H9 (cell line): ENCODE data around the gene ERP44. TPM values are rescaled to one million over a fixed set of nuclear protein-coding genes. Genes with fewer than 3 reads are reported as not detected.

Experiments
- DNase-seq: peaks from one replicate; pipeline ENCODE4 v3.0.0-alpha.2; 2017
- H2AFZ ChIP-seq: one replicate; pipeline ENCODE4 v1.6.1; 2013; ENCODE audit warnings: mild to moderate bottlenecking, low read length, control low read depth, moderate library complexity
- H2AK5ac ChIP-seq: 2 replicates; pipeline ENCODE4 v1.6.1; 2013; ENCODE audit warnings: low read length, control low read depth, mixed read lengths; ENCODE audit not compliant: insufficient read length
- H2BK120ac ChIP-seq: one replicate; pipeline ENCODE4 v1.6.1; 2013; ENCODE audit warnings: low read depth, mild to moderate bottlenecking, low read length, control low read depth, inconsistent platforms; ENCODE audit not compliant: poor library complexity, severe bottlenecking
- H2BK12ac ChIP-seq: 2 replicates; pipeline ENCODE4 v1.6.1; 2013; ENCODE audit warnings: low read length, control low read depth, mixed read lengths, low read depth; ENCODE audit not compliant: insufficient read length
- H2BK15ac ChIP-seq: 2 replicates; pipeline ENCODE4 v1.6.1; 2013; ENCODE audit warnings: low read depth, low read length, control low read depth
- H2BK20ac ChIP-seq: one replicate; pipeline ENCODE4 v1.6.1; 2013; ENCODE audit warnings: low read depth, mild to moderate bottlenecking, low read length, control low read depth, inconsistent platforms; ENCODE audit not compliant: poor library complexity, severe bottlenecking
- H2BK5ac ChIP-seq: 2 replicates; pipeline ENCODE4 v1.6.1; 2013; ENCODE audit warnings: low read length, control low read depth, mixed read lengths; ENCODE audit not compliant: insufficient read length
- H3K14ac ChIP-seq: 2 replicates; pipeline ENCODE4 v1.6.1; 2013; ENCODE audit warnings: low read length, control low read depth; ENCODE audit not compliant: insufficient read depth
- H3K18ac ChIP-seq: 2 replicates; pipeline ENCODE4 v1.6.1; 2013; ENCODE audit warnings: low read depth, mild to moderate bottlenecking, mixed read lengths, low read length, control low read depth; ENCODE audit not compliant: insufficient read length
- H3K23ac ChIP-seq: 2 replicates; pipeline ENCODE4 v1.6.1; 2013; ENCODE audit warnings: low read length, control low read depth, mixed read lengths, low read depth; ENCODE audit not compliant: insufficient read length
- H3K23me2 ChIP-seq: 2 replicates; pipeline ENCODE4 v1.6.1; 2013; ENCODE audit warnings: low read depth, mild to moderate bottlenecking, mixed read lengths, low read length, control low read depth; ENCODE audit not compliant: insufficient read length, poor library complexity, severe bottlenecking
- H3K27ac ChIP-seq: 2 replicates; pipeline ENCODE4 v1.5.1; 2013; ENCODE audit warnings: low read length, control low read depth, mixed read lengths, low read depth; ENCODE audit not compliant: insufficient read length
- H3K27me3 ChIP-seq: 2 replicates; pipeline ENCODE4 v1.6.1; 2013; ENCODE audit warnings: low read length, control low read depth, inconsistent platforms; ENCODE audit not compliant: insufficient read depth
- H3K4ac ChIP-seq: 2 replicates; pipeline ENCODE4 v1.6.1; 2013; ENCODE audit warnings: low read depth, mild to moderate bottlenecking, control low read depth, inconsistent platforms, low read length, moderate library complexity
- H3K4me1 ChIP-seq: 2 replicates; pipeline ENCODE4 v1.6.1; 2013; ENCODE audit warnings: low read length, control low read depth, inconsistent platforms; ENCODE audit not compliant: insufficient read depth
- H3K4me2 ChIP-seq: 2 replicates; pipeline ENCODE4 v1.6.1; 2013; ENCODE audit warnings: low read length, control low read depth, mixed read lengths; ENCODE audit not compliant: insufficient read length, insufficient read depth
- H3K56ac ChIP-seq: 2 replicates; pipeline ENCODE4 v1.6.1; 2013; ENCODE audit warnings: low read depth, mild to moderate bottlenecking, mixed read lengths, low read length, control low read depth; ENCODE audit not compliant: insufficient read length
- H3K79me1 ChIP-seq: 2 replicates; pipeline ENCODE4 v1.6.1; 2013; ENCODE audit warnings: low read depth, mild to moderate bottlenecking, moderate library complexity, low read length, control low read depth, inconsistent platforms; ENCODE audit not compliant: insufficient read depth, poor library complexity, severe bottlenecking
- H3K79me2 ChIP-seq: 2 replicates; pipeline ENCODE4 v1.6.1; 2013; ENCODE audit warnings: low read length, control low read depth, inconsistent platforms; ENCODE audit not compliant: insufficient read depth
- H3K9ac ChIP-seq: 2 replicates; pipeline ENCODE4 v1.6.1; 2013; ENCODE audit warnings: low read length, control low read depth, mixed read lengths; ENCODE audit not compliant: insufficient read length; ENCODE audit errors: extremely low read depth
- H3K9me3 ChIP-seq: one replicate; pipeline ENCODE4 v1.6.1; 2013; ENCODE audit warnings: low read depth, low read length, inconsistent platforms; ENCODE audit not compliant: control insufficient read depth
- H3T11ph ChIP-seq: one replicate; pipeline ENCODE4 v1.6.1; 2013; ENCODE audit warnings: mild to moderate bottlenecking, low read length, control low read depth, inconsistent platforms
- H4K20me1 ChIP-seq: one replicate; pipeline ENCODE4 v1.6.1; 2013; ENCODE audit not compliant: control insufficient read depth, insufficient read length, insufficient read depth
- H4K5ac ChIP-seq: 2 replicates; pipeline ENCODE4 v1.6.1; 2013; ENCODE audit warnings: low read depth, mild to moderate bottlenecking, mixed read lengths, low read length, control low read depth; ENCODE audit not compliant: insufficient read length
- H4K8ac ChIP-seq: replicated peaks from 2 replicates; pipeline ENCODE4 v1.6.1; 2013; ENCODE audit warnings: low read length, control low read depth, mixed read lengths, low read depth; ENCODE audit not compliant: insufficient read length
- H4K91ac ChIP-seq: 2 replicates; pipeline ENCODE4 v1.6.1; 2013; ENCODE audit warnings: low read depth, mild to moderate bottlenecking, moderate library complexity, mixed read lengths, low read length, control low read depth; ENCODE audit not compliant: insufficient read length
- H3K27ac Mint-ChIP-seq, 3 experiments: 2 replicates in 2 of 3; 3 replicates in 1 of 3; pipeline ENCODE4 v1.8.0; 2020 to 2021; ENCODE audit warnings: mixed read lengths in 3 of 3, mild to moderate bottlenecking in 1 of 3, moderate library complexity in 1 of 3
- H3K27me3 Mint-ChIP-seq: 2 replicates; pipeline ENCODE4 v1.8.0; 2021; ENCODE audit warnings: low read depth, mild to moderate bottlenecking, moderate library complexity, mixed read lengths
- H3K36me3 Mint-ChIP-seq, 3 experiments: 2 replicates in 2 of 3; 3 replicates in 1 of 3; pipeline ENCODE4 v1.8.0; 2020 to 2021; ENCODE audit warnings: low read depth in 3 of 3, mixed read lengths in 3 of 3; ENCODE audit not compliant: insufficient read depth in 1 of 3
- H3K4me1 Mint-ChIP-seq, 2 experiments: 2 replicates each; pipeline ENCODE4 v1.8.0; 2020; ENCODE audit warnings: mixed read lengths in 2 of 2
- H3K4me3 Mint-ChIP-seq, 2 experiments: 2 replicates in 1 of 2; 3 replicates in 1 of 2; pipeline ENCODE4 v1.8.0; 2020 to 2021; ENCODE audit warnings: mild to moderate bottlenecking in 2 of 2, mixed read lengths in 2 of 2, moderate library complexity in 1 of 2
- H3K9me3 Mint-ChIP-seq, 2 experiments: 2 replicates in 1 of 2; 3 replicates in 1 of 2; pipeline ENCODE4 v1.8.0; 2020; ENCODE audit warnings: mild to moderate bottlenecking in 2 of 2, mixed read lengths in 2 of 2, moderate library complexity in 1 of 2
- CTCF ChIP-seq: fragments of 200-600 bp; sonication (generic); conservative IDR thresholded peaks from 3 replicates; pipeline ENCODE4 v1.8.0; 2021; ENCODE audit warnings: antibody characterized with exemption, mild to moderate bottlenecking
- WGBS: extraction: QIAGEN DNeasy Blood & Tissue Kit; methylation state at CpG from one replicate; pipeline ENCODE4 v1.1.7; 2013; ENCODE audit warnings: missing lambda C conversion rate, low lambda C conversion rate, mixed read lengths; ENCODE audit not compliant: insufficient read length; ENCODE audit errors: extremely low coverage; 5-methylcytosine and 5-hydroxymethylcytosine counted together
- total RNA-seq: library from RNA; stranded (reverse); gene quantifications from 2 replicates; pipeline ENCODE4 v1.2.1, GENCODE V29; 2021

The ERP44 gene
- total RNA-seq, 1 experiment from 2014 or later = 15.4 TPM

GRCh38 chr9:100049551-100049950 is 49.2 kb downstream of the ERP44 start:
- no peaks in the 10 kb centered on the region for H3K79me1 ChIP-seq
- no peak overlapping the region for H2BK5ac ChIP-seq
- H3K27ac ChIP-seq = no peak overlapping the region
- H4K20me1 ChIP-seq = no peaks in the 10 kb centered on the region
- Mint-ChIP-seq H3K4me1 (no peaks in the 10 kb centered on the region), H3K36me3 (peaks cover 3 to 5% (median 4%) of the 10 kb centered on the region in 3 experiments; a peak in 5 of 7 replicates), H3K4me3 (no peak overlapping the region), H3K9me3 (no peaks in the 10 kb centered on the region), H3K27me3 (no peaks in the 10 kb centered on the region), H3K27ac (no peak overlapping the region)
- TF ChIP-seq CTCF = no peak
- H3K27me3 ChIP-seq = no peaks in the 10 kb centered on the region
- H3K4me2 ChIP-seq = no peak overlapping the region
- H2BK12ac ChIP-seq = no peak overlapping the region
- H4K91ac ChIP-seq = no peak overlapping the region
- H3K4me1 ChIP-seq = no peaks in the 10 kb centered on the region
- no peak overlapping the region for H3K14ac ChIP-seq
- H3K23me2 ChIP-seq = no peaks in the 10 kb centered on the region
- H4K5ac ChIP-seq = no peak overlapping the region
- no peak overlapping the region for H2BK20ac ChIP-seq
- no peak overlapping the region for H4K8ac ChIP-seq
- no peaks in the 10 kb centered on the region for H3K79me2 ChIP-seq
- no peak overlapping the region for H2BK120ac ChIP-seq
- no peak overlapping the region for H3K9ac ChIP-seq
- no peak overlapping the region for H3T11ph ChIP-seq
- no CpG with 5 or more reads among the region's 1 CpG for WGBS
- H2AFZ ChIP-seq = no peak overlapping the region
- H2BK15ac ChIP-seq = no peak overlapping the region
- no peak overlapping the region for H3K56ac ChIP-seq
- no peak overlapping the region for H3K18ac ChIP-seq
- no peak for DNase-seq
- no peak overlapping the region for H3K23ac ChIP-seq
- H2AK5ac ChIP-seq = no peak overlapping the region
- no peak overlapping the region for H3K4ac ChIP-seq
- H3K9me3 ChIP-seq = no peaks in the 10 kb centered on the region
